Gastroesophageal sphincter (tissue), 4 donors: Measurements from ENCODE around the gene CLSTN2. TPM values are rescaled to one million over a fixed set of nuclear protein-coding genes. Genes with fewer than 3 reads are reported as not detected.

ENCODE experiments used
- ATAC-seq: fragments of 150-250 bp; one replicate; pipeline ENCODE4 v1.9.1; 2016; ENCODE audit warnings: mild to moderate bottlenecking, moderate library complexity
- H3K27ac ChIP-seq, 4 donors: fragments of 200-600 bp; sonication (generic) in 3 of 4; 1 replicate in 3 of 4; 2 replicates in 1 of 4; pipeline ENCODE4 v1.5.1; 2016 to 2019
- H3K27me3 ChIP-seq: fragments of 200-600 bp; sonication (generic); one replicate; pipeline ENCODE4 v1.5.1; 2019
- H3K36me3 ChIP-seq, 2 donors: fragments of 200-600 bp; sonication (generic); one replicate each; pipeline ENCODE4 v1.5.1; 2019; ENCODE audit warnings: control low read depth in 1 of 2
- H3K4me1 ChIP-seq, 3 donors: fragments of 200-600 bp; sonication (generic); 1 replicate in 2 of 3; 2 replicates in 1 of 3; pipeline ENCODE4 v1.5.1; 2016 to 2019; ENCODE audit warnings: control low read depth in 2 of 3
- H3K4me3 ChIP-seq, 2 donors: fragments of 200-600 bp; sonication (generic); one replicate each; pipeline ENCODE4 v1.5.1; 2019; ENCODE audit warnings: mild to moderate bottlenecking in 1 of 2, moderate library complexity in 1 of 2
- H3K9me3 ChIP-seq, 3 donors: fragments of 200-600 bp; sonication (generic); one replicate each; pipeline ENCODE4 v1.5.1; 2017 to 2019; ENCODE audit warnings: control low read depth in 2 of 3
- CTCF ChIP-seq, 4 experiments: fragments of 200-600 bp in 2 of 4; fragments of 450-650 bp in 2 of 4; sonication (generic) in 1 of 4; IDR thresholded peaks; one replicate each; pipeline ENCODE4 v1.5.1; 2017 to 2019; ENCODE audit warnings: antibody characterized with exemption in 4 of 4, mild to moderate bottlenecking in 2 of 4, moderate library complexity in 2 of 4
- EP300 ChIP-seq: sonication (generic); formaldehyde crosslinking; IDR thresholded peaks from one replicate; pipeline ENCODE4 v1.6.1; 2017; ENCODE audit warnings: antibody characterized with exemption, mild to moderate bottlenecking
- POLR2A ChIP-seq, 2 donors: fragments of 450-650 bp; IDR thresholded peaks; one replicate each; pipeline ENCODE4 v1.6.1; 2017; ENCODE audit warnings: antibody characterized with exemption in 2 of 2, mild to moderate bottlenecking in 2 of 2, moderate library complexity in 1 of 2
- POLR2AphosphoS5 ChIP-seq: sonication (generic); formaldehyde crosslinking; IDR thresholded peaks from one replicate; pipeline ENCODE4 v1.6.1; 2017; ENCODE audit warnings: antibody characterized with exemption
- WGBS, 2 donors: methylation state at CpG; one replicate each; pipeline ENCODE4 v1.1.5; 2018; ENCODE audit warnings: low coverage in 1 of 2; 5-methylcytosine and 5-hydroxymethylcytosine counted together
- total RNA-seq, 4 donors: library from RNA; depleted of rRNA; stranded (reverse); fragments of >200 nt; gene quantifications; one replicate each; pipeline ENCODE4 v1.1.0, GENCODE V29; 2016

CLSTN2 gene
- total RNA-seq, 4 donors from 2014 or later = 6.6 to 9.7 (median 7.7) TPM

- Histone ChIP-seq H3K27ac (no peak overlapping the region), H3K4me1 (peaks cover 0 to 12% (median 0%) of the 10 kb centered on the region in 3 donors), H3K36me3 (no peaks in the 10 kb centered on the region), H3K9me3 (no peaks in the 10 kb centered on the region), H3K27me3 (no peaks in the 10 kb centered on the region), H3K4me3 (no peak overlapping the region)
- 40 to 55% methylated on average over 2 of the region's 2 CpGs for WGBS, 2 donors
- no peak for TF ChIP-seq POLR2A (IDR thresholded peaks at IDR 0.05)
- TF ChIP-seq CTCF (IDR thresholded peaks at IDR 0.05) = no peak
- TF ChIP-seq EP300 = no peak
- TF ChIP-seq POLR2AphosphoS5 = no peak
- no peak for ATAC-seq
Observed at GRCh38 chr3:140308535-140308934, 373.6 kb downstream of the CLSTN2 start.

GRCh38 chr3:140311428-140311827 is 376.4 kb downstream of the CLSTN2 start:
- H3K27me3 ChIP-seq = no peaks in the 10 kb centered on the region
- TF ChIP-seq POLR2AphosphoS5 (no peak), CTCF (IDR thresholded peaks at IDR 0.05) (no peak), POLR2A (IDR thresholded peaks at IDR 0.05) (no peak), EP300 (no peak)
- 83% methylated on average over 2 of the region's 5 CpGs; no CpG with 5 or more reads in 1 of the 2 donors for WGBS, 2 donors
- peaks cover 0 to 12% (median 0%) of the 10 kb centered on the region in 3 donors for H3K4me1 ChIP-seq
- no peaks in the 10 kb centered on the region for H3K9me3 ChIP-seq
- no peak overlapping the region for H3K27ac ChIP-seq
- H3K4me3 ChIP-seq = no peak overlapping the region
- no peaks in the 10 kb centered on the region for H3K36me3 ChIP-seq
- ATAC-seq = no peak

GRCh38 chr3:140315955-140316354 is 381.0 kb downstream of the CLSTN2 start:
- no peak for ATAC-seq
- no peaks in the 10 kb centered on the region for H3K9me3 ChIP-seq
- H3K27ac ChIP-seq = no peak overlapping the region
- TF ChIP-seq EP300 (no peak), CTCF (IDR thresholded peaks at IDR 0.05) (no peak), POLR2AphosphoS5 (no peak), POLR2A (IDR thresholded peaks at IDR 0.05) (no peak)
- H3K27me3 ChIP-seq = peaks cover 5% of the 10 kb centered on the region
- no peaks in the 10 kb centered on the region for H3K4me1 ChIP-seq
- H3K4me3 ChIP-seq = no peak overlapping the region
- H3K36me3 ChIP-seq = no peaks in the 10 kb centered on the region

GRCh38 chr3:140316466-140316865 is 381.5 kb downstream of the CLSTN2 start:
- no peaks in the 10 kb centered on the region for H3K36me3 ChIP-seq

More at GRCh38 chr3:140316466-140316865, 381.5 kb downstream of the CLSTN2 start:
- no peak for TF ChIP-seq POLR2AphosphoS5
- TF ChIP-seq CTCF (IDR thresholded peaks at IDR 0.05) = no peak
- TF ChIP-seq EP300 = no peak
- no peak for TF ChIP-seq POLR2A (IDR thresholded peaks at IDR 0.05)
- 40 to 44% methylated on average over 1 of the region's 1 CpG for WGBS, 2 donors
- no peak for ATAC-seq
- no peak overlapping the region for H3K27ac ChIP-seq
- H3K9me3 ChIP-seq = no peaks in the 10 kb centered on the region
- peaks cover 5% of the 10 kb centered on the region for H3K27me3 ChIP-seq
- H3K4me1 ChIP-seq = no peaks in the 10 kb centered on the region
- H3K4me3 ChIP-seq = no peak overlapping the region
